Stimulated activated CD8-positive, alpha-beta memory T cell treated with anti-CD3 and anti-CD28 coated beads, Interleukin-4, amount 100 ng/mL, for 4 hours (primary cell): ENCODE measurements around the gene ST6GALNAC6.

ENCODE experiments used
- DNase-seq, 2 donors: peaks; one replicate each; pipeline ENCODE4 v3.0.0-alpha.2; 2020; ENCODE audit warnings: low read depth in 2 of 2, low spot score in 1 of 2

The ST6GALNAC6 gene

GRCh38 chr9:127899128-127899943, at the start of gene ST6GALNAC6:
Gene ST6GALNAC6 (minus strand): TSS chr9:127899603. CDS start chr9:127897981, 1,622 bp downstream.
- DNase-seq = no peak

GRCh38 chr9:127947841-127948710, 48.7 kb upstream of the ST6GALNAC6 start:
- DNase-seq = no peak

GRCh38 chr9:127946728-127947127, 47.3 kb upstream of the ST6GALNAC6 start:
- no peak for DNase-seq

- DNase-seq = no peak
These were observed 46.5 kb upstream of the ST6GALNAC6 start for GRCh38 chr9:127945942-127946341.

GRCh38 chr9:127945338-127945737, 45.9 kb upstream of the ST6GALNAC6 start:
- DNase-seq = no peak

- no peak for DNase-seq
These were observed 45.3 kb upstream of the ST6GALNAC6 start for GRCh38 chr9:127944586-127945218.

- DNase-seq = peak; percentile 41 to 57
These were observed 44.3 kb upstream of the ST6GALNAC6 start for GRCh38 chr9:127943731-127944144.

- DNase-seq = no peak
These were observed 43.7 kb upstream of the ST6GALNAC6 start for GRCh38 chr9:127943011-127943662.

- DNase-seq = no peak
These were observed 43.0 kb upstream of the ST6GALNAC6 start for GRCh38 chr9:127942216-127943010.

- no peak for DNase-seq
These were observed 42.5 kb upstream of the ST6GALNAC6 start for GRCh38 chr9:127941961-127942215.

GRCh38 chr9:127941062-127941960, 41.9 kb upstream of the ST6GALNAC6 start:
- no peak for DNase-seq

- no peak for DNase-seq
These were observed 41.2 kb upstream of the ST6GALNAC6 start for GRCh38 chr9:127940593-127940992.

GRCh38 chr9:127938298-127938690, 38.9 kb upstream of the ST6GALNAC6 start:
- DNase-seq = no peak

GRCh38 chr9:127937388-127938297, 38.2 kb upstream of the ST6GALNAC6 start, which contains the start of gene DPM2:
Gene DPM2 (minus strand): TSS chr9:127937854. CDS start chr9:127937820, 34 bp downstream.
- peak; percentile 49 to 68 for DNase-seq

- DNase-seq = no peak
These were observed 37.6 kb upstream of the ST6GALNAC6 start for GRCh38 chr9:127937056-127937387.

- DNase-seq = no peak
These were observed 37.0 kb upstream of the ST6GALNAC6 start for GRCh38 chr9:127936347-127936852.

GRCh38 chr9:127935765-127936221, 36.4 kb upstream of the ST6GALNAC6 start:
- DNase-seq = no peak

GRCh38 chr9:127934986-127935385, 35.6 kb upstream of the ST6GALNAC6 start:
- DNase-seq = no peak
